Measurements from ENCODE around the gene GINS1.

Gene GINS1
- 1.4 to 20.6 (median 2.0) reads per million in 3 experiments for total RNA-seq

DNA sequence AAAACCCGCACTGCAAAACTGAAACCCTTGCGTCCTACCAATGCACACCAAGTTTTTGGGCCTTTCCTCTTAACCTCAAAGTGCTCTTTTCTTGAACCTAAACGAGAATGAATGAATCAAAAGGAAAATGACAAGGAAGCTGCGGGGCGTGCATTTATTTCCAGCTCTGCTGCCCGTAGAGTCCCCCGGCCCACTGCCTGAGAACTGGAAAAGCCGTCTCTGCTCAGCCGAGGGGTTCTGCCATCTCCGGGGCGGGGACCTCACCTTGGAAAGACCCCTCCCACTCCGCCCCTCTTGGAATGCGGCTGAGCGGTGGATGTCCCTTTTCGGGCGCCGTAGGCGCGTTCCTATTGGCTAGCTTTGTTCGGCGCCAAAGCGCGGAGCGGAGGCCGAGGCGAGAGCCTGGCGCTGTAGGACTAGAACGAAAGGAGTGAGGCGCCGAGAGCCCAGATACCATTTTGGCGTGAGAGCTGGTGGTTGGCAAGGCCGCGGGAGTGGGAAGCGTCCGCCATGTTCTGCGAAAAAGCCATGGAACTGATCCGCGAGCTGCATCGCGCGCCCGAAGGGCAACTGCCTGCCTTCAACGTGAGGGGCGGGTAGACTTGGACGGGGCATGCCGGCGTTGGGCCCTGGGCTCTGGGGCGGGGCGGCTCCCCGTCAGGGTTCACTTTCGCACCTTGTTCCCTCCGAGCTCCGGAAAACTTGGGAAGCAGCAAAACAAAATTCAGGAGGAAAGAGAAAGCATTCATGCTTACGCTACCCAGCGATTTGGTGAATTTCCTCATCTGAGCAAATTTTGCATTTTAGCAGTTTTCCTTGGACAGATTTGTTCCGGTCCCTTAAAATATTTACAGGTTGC, at the start of gene GINS1:
GINS1 (plus strand) TSS at position 363 of the 859 bp plus-strand sequence; CDS start at position 511, 148 bp downstream.
- DNase-seq, result peak; percentile 69

DNA sequence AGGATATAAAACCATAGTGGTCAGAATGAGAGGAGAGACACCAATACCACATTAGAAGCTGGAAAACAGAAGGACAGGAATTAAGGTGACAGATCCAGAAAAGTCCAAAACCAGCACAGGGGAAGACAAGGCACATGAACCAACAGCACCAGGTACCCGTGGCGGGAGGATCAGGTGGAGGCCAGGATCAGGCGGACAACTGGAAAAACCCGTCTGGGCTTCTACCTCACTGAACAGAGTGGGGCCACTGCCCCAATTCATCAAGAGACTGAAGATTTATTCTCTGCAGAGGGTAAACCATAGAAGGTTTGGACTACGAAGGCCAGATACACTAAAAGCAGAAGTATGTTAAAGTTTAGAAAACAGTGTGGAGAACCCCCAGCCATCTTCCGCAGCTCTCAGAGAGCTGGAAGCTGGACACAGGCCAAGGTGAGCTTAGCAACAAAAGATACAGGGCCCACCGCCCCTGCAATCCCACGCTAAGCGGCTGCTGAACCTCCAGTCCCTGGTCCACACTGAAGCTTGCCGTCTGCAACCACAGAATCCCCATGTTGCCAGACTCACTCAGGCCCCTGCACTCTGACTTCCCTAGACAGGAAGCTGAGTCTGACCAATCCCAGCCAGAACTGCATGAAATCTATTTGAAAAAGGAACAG, 46.7 kb upstream of the GINS1 start:
- no peak for DNase-seq

DNA sequence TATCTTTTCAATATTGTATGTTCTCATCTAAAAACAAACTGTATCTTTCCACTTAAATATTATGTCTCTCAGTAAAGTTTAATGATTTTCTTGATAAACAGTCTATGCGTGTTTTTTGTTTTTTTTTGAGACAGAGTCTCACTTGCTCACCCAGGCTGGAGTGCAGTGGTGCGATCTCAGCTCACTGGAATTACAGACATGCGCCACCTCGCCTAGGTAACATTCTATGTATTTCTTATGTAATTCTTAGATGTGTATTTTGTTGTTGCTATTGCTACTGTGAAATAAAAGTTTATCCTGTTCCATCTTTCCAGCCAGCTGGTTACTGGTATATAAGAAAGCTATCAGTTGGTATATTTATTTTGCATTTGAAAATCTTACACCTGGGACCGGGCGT, 46.2 kb upstream of the GINS1 start:
- no peak for DNase-seq

DNA sequence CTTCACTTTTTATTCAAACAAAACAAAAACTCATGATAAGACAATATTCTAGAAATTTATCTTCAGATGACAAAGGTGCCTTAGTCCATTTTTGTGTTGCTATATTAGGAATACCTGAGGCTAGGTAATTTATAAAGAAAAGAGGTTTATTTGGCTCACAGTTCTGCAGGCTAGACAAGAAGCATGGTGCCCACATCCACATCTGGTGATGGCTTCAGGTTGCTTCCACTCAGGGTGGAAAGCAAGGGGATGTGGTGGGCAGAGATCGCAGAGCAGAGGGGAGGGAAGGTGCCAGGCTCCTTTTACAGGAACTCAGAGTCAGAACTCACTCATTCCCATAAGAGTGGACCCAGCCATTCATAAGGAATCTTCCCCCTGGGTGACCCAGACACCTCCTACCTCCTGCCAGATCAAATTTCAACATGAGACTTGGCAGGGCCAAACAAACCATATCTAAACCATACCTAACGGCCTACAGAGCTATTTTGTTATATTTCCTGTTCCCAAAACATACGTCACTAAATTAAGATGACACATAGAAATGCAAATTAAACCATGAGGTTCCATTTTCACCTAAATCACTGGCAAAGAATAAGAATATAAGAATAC, 43.2 kb upstream of the GINS1 start:
- DNase-seq, result no peak

DNA sequence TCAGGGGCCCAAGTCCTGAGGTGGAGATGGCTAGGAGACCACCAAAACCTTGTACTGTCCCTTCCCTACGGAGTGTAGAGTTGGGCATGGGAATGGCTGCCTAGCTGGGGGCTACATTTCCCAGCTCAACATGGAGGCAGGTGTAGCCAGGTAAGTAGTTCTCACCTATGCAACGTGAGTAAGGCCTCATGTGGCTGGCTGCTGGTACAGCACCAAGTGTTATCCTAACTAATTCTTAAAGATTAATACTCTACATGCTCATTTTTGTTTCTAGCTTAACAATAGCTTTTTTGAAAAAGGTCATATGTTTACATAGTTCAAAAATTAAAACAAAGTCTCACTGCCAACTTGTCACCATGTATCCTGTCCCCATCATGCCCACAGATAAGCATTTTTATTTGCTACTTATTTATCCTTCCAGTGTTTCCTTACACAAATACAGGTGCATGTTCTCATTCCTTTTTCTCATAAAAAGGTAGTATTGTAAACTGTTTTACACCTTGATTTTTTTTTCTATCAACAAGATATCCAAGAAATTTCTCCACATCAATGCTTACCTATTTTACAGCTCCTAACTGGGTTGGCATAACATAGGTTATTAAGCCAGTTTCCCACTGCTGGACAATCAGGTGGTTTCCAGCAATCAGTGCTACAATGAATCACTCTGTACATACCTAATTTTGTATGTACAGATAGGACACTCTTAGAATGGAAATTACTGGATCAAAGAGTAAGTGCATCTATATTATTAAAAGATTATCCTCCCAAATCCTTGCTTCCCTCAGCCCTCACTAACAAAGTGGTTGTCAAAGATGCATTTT, 42.4 kb upstream of the GINS1 start:
- DNase-seq, result no peak

DNA sequence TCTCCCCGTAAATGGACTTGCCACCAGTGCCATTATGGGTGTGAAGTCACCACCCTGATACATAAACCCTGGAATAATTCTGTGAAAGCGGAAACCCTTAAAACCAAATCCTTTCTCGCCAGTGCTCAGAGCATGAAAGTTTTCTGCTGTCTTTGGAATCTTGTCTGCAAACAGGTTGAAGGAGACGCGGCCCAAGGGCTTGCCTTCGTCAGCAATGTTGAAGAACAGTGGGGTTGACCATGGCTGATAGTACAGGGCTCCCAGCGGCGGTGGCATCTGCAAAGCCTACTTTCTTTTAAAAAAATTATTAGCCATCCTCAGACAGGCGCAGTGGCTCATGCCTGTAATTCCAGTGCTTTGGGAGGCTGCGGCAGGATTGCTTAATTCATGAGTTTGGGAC, 38.9 kb upstream of the GINS1 start:
- DNase-seq, result no peak

DNA sequence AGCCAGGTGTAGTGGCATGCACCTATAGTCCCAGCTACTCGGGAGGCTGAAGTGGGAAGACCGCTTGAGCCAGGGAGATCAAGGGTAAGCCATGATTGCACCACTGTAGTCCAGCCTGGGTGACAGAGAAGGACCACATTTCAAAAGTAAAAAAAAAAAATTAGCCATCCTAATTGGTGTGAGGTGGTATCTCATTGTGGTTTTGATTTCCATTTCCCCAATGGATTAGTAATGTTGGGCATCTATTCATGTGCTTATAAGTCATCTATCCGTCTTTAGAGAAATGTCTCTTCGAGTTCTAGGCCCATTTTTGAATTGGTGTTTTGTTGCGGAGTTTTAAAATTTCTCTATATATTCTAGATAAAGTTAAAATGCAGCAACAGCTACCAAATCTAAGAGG, 38.5 kb upstream of the GINS1 start:
- DNase-seq, result no peak

DNA sequence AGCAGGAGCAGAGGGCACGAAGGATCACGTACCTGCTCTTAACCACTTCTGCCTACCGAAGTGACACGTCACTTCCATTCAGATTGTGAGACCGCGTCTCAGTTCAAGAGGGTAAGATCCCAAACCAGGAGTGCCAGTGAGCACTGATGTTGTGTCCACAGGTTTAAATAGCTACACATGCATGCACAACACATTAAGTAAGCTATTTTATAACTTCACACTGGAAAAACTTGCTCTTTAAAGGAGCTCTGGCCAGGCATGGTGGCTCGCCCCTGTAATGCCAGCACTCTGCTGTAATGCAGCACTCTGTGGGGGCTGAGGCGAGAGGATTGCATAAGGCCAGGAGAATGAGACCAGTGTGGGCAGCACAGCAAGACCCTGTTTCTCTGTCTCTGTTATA, 37.9 kb upstream of the GINS1 start:
- no peak for DNase-seq

DNA sequence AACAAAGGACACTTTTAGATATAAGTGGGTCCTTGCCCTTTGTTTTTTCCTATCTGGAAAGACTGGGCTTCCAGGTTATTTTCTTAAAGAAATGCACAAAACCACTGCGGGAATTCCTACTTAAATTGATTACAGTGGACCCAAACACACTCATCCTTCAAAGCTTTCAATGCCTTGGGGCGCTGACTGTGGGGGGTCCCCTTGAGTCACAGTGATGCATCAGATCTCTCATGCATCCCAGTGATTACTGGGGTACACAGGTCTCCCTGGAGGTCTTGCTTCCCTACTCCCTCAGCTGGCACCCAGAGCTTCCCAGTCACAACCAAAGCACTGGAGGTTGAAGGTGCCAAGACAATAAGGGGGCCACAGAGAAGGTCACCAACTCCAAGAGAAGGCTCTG, 37.5 kb upstream of the GINS1 start:
- DNase-seq, result no peak

DNA sequence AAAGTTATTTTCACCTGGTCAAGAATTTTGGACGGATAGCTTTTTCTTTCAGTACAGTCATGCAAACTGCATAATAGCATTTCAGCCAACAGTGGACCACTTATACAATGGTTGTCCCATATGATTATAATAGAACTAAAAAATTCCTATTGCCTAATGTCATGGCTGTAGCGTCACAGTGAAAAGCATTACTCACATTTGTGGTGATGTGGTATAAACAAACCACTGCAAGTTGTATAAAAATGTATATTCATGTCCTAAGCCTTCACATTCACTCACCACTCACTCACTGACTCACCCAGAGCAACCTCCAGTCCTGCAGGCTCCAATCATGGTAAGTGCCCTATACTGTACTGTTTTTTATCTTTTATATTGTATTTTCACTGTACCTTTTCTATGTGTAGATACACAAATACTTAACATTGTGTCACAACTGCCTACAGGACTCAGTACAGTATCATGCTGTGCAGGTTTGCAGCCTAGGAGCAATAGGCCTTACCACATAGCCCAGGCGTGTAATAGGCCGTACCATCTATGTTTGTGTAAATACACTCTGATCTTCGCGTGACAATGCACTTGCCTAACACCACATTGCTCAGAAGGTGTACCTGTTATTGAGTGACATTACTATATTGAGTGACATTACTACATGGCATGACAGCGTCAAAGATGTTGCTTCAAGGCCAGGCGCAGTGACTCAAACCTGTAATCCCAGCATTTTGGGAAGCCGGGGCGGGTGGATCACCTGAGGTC, 34.7 kb upstream of the GINS1 start:
- DNase-seq, result no peak

DNA sequence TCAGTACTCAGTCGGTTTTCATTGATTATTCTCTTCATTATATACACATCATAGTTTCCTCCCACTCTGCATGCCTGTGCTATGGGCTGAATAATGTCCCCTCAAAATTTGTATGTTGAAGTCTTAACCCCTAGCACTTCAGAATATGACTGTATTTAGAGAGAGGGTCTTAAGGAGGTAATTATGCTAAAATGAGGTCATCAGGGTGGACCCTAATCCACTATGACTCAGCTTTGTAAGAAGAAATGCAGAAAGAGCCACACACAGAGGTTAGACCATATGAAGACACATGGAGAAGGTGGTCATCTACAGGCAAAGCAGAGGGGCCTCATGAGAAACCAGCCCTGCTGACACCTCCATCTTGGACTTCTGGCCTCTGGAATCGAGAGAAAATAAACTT, 32.6 kb upstream of the GINS1 start:
- no peak for DNase-seq

DNA sequence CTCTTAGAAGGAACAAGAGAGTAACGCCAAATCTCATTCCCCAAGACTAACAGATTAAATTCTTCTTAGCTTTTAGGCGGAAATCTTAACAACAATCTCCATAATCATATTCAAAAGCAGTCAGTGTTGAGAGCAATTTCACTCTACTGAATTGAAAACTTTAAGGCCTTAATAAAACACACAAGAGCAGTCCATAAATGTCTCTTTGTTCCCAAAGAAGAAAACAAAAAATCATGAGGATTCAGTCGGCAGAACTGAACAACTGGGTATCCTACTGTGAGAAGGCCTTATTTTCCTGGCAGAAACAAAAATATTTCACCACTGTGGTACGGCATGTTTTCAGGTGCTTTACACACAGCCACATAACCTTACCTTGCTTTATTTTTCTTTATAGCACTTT, 31.2 kb upstream of the GINS1 start:
- no peak for DNase-seq

DNA sequence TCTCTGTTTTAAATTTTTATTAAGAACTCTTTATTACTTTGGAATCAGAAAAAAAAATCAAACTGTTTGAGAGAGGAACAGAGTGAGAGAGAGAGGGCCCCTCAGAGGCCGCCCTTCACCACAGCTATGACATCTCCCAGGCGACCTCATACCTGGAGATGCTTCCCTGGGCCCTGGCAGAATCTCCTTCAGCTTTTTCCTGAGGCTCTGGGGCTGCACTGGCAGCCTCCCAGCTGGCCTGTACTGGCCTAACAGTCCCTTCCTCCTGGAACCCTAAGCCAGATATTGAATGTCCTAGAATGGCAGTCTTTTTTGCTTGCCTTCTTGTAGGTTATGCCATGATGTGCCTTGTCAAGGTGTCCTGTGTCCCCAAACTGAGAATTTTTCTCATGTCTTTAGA, 30.6 kb upstream of the GINS1 start:
- no peak for DNase-seq

DNA sequence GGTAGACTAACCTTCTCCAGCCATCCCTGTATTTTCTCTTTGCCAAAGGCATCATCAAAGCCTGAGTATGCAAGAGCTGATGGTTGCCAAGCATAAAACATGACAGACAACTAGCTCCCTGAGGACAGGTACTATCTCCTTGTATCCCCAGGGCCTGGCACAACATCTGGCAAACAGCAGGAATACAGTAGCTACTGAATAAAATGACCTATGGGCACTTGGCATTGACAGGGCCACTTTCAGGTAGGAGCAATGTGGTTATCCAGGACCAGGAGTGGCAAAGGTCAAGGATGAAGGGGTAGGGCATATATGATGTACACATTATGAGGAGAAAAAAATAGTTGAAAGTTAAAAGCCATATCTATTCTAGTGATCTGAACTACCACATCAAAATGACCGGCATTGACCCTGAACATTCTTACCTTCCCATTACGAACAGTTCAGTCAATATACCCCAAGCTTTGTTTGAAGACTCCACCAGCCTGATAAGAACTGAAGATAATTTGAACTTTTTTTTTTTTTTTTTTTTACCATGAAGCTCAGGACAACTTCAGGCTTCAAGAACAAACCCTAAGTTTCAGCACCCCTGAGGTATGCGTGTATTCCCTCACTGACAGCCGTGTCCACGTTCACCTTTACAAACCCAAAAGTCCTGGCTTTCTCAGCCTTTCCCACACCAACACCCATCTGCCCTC, 29.1 kb upstream of the GINS1 start:
- DNase-seq, result no peak

DNA sequence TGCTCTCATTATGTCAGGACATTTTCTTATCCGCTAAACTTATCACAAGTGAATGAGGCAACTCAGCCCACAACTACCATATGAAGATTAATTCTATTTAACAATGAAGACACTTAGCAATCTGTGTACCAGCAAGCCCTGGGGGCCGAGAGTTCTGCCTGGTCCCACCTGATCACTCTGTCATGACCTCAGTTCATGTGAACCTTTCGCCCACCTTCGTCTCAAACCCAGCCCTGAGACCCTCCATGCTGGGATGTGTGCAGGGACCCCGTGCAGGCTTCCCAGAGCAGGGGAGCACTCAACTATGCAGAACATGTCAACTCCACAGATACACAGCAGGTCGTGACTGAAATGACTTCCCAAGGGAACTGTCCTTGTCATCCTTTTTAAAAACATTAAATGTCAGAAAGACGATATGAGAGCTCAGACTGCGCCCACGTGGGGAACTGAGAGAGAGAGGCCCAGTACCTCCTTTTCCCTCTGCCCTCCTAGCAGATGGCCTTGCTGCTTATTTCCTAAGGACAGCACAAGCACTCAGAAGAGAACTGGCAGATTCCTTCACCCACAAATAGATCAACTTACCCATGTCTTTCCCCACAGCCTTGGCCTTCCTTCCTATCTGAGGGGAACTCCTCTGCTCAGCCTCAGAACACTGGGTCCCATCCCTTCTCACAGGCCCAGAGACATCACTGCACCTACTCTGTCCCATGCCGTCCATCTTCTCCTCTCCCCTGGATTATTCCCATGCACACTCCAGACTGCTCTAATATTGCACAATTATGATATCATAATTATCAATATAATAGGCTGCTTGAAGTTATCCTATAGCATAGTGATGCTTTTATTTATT, 28.4 kb upstream of the GINS1 start:
- no peak for DNase-seq

DNA sequence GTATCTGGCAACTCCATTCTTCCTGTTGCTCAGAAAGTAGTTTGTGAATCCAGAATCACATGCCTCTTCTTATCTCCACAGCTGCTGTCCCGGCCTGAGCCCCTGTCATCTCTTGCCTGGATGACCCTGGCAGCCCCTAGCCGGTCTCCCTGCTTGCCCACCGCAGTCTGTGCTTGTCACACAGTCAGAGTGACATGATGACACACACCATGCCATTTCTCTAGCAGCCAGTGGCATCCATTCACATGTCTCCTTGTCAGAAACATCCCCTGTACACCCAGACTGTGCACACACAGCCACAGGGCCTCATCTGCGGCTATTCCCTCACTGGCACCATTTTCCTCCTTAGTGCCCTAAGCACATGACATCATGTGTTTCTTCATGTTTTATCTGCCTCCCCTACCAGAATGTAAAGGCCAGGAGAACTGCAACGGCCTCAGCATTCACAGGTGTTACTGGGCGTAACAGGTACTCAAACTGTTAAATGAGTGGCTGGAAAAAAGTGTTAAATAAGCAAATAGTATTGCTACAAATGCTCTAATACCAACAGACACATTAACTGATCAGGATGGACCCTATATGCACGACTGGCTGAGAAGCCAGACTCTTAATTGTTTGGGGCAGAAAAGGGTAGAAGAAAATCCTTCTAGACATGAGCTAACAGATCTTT, 26.4 kb upstream of the GINS1 start:
- no peak for DNase-seq

DNA sequence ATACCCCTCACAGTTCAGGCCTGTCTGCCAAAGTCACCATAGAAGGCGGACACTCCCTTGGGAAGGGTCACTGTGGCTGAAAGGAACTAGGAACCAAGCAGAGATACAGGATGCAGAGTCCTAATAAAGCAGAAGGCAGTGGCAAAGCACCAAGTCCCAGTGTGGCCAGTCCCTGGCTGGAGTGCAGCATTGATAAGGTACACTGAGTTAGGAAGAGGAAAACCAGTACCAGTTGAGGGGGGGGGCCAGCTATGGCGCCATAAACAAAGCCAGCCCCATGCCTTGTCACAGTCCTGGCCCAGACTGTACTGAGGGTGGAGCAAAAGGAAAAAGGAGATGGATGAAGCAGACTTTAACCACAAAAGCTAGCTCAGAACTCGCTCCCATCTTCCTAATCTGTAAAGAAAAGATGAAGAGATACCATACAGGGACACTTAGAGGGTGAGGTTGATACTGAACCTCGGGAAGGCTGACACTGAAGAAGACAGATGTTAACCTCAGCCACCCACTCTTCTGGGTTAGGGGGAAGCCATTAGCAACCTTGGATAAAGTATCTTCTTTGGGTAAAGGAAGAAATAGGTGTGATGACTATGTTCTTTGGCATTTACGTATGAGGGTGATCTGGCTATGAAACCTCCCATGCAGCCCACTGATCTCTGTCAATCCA, 24.6 kb upstream of the GINS1 start:
- no peak for DNase-seq

DNA sequence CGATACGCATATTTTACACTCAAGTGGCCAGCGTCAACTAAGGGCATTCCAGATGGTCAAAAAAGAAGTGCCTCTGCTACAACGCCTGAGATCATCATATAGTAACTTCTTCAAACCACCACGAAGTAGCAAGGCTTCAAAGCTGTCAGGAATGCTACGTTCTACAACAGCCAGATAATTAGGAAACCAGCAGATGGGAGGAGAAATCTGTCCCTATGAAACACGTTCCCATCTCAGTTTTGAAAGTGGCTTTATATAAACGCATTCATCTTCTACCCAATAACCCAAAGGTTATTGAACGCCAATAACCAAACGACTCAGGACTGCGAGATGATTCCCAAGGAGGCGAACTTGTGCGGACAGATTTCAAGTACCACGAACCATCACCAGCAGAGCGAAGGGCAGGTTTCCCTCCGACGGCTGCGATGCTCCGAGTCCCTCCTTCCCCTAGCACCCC, 18.0 kb upstream of the GINS1 start:
- no peak for DNase-seq

DNA sequence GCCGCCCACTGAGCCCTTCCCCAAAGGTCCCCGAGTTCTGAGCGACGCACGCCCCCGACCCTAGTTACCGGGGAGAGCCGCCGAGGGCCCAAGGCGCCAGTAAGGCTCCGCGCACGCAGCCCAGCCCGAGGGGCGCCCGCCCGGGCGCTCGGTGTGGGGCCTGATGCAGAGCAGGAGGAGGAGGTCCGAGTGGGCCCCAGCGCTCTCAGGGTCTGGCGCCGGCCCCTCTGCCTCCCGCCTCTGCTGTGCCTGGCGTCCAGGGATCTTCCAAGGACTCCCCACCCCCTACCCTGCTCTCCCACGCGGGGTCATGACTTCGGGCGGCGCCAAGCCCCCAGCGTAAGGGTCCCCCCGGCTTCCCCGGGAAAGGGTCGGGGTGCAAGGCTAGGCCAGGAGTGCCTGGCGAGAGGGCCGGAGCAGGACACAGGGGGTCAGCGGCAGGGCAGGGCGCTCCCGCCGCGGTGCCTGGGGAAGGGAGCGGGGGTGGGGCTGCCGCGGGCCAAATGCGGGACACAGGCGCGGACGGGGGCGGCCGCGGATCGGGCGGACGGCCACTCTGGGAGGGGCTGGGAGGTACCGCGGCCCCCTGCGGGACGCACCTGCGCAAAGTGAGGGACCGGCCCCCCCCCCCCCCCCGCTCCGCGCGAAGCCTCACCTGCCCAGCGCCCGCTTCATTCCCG, 17.5 kb upstream of the GINS1 start:
- peak; percentile 10 for DNase-seq
